ENCODE data around the gene PIAS1. TPM values are rescaled to one million over a fixed set of nuclear protein-coding genes. Genes with fewer than 3 reads are reported as not detected.
A peak's percentile ranks its signal among the peaks of the same experiment; 100 is the strongest.

PIAS1 gene
- total RNA-seq, 1 donor from 2014 or later: 56.3 TPM

- Mint-ChIP-seq H3K27me3 (no peaks in the 10 kb centered on the region), H3K4me3 (no peak overlapping the region), H3K27ac (no peak overlapping the region), H3K36me3 (ENCODE audit: low read depth) (peaks cover 13% of the 10 kb centered on the region), H3K4me1 (peaks cover 34% of the 10 kb centered on the region), H3K9me3 (no peaks in the 10 kb centered on the region)
- ATAC-seq (ENCODE audit: low read depth) (no peak), DNase-seq (no peak)
- TF ChIP-seq, protein P1, sequence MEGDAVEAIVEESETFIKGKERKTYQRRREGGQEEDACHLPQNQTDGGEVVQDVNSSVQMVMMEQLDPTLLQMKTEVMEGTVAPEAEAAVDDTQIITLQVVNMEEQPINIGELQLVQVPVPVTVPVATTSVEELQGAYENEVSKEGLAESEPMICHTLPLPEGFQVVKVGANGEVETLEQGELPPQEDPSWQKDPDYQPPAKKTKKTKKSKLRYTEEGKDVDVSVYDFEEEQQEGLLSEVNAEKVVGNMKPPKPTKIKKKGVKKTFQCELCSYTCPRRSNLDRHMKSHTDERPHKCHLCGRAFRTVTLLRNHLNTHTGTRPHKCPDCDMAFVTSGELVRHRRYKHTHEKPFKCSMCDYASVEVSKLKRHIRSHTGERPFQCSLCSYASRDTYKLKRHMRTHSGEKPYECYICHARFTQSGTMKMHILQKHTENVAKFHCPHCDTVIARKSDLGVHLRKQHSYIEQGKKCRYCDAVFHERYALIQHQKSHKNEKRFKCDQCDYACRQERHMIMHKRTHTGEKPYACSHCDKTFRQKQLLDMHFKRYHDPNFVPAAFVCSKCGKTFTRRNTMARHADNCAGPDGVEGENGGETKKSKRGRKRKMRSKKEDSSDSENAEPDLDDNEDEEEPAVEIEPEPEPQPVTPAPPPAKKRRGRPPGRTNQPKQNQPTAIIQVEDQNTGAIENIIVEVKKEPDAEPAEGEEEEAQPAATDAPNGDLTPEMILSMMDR (IDR thresholded peaks at IDR 0.05): no peak
- intact Hi-C loops (cut with micrococcal nuclease): loop anchor here (1.0 kb wide), 2 partner anchors 20 to 369 kb away; partner anchors contain the start of genes CLN6 and RNU6-1
- ChIA-PET POLR2A (interaction anchor here (1.3 kb wide), 1 partner anchor 21 kb away, joined by 3 read pairs; no protein-coding TSS in a partner anchor), CTCF (no interaction called here)
Measured at GRCh38 chr15:68209272-68209671, 155.2 kb downstream of the PIAS1 start.

- TF ChIP-seq, protein P1 (IDR thresholded peaks at IDR 0.05): no peak
- intact Hi-C loops (cut with micrococcal nuclease): loop anchor here (1.0 kb wide), 3 partner anchors 19 to 370 kb away; partner anchors contain the start of genes CLN6 and RNU6-1
Measured at GRCh38 chr15:68209735-68210408, 155.8 kb downstream of the PIAS1 start.

DNA sequence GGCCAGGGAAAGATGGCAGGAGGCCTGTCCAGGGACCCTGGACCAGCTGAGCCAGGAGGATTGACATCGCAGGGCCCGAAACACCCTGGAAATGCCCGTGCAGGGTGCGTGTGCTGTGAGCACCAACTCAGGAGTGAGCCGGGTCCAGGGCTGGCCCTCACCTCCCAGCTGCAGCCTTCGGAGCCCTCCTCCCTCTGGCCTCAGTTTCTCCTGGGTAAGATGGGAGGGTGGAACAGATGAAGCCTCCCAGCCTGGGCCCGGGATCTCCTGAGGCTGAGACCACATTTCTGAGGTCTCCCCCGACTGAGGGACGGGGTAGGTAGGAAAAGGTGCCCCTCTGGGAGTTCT, 156.3 kb downstream of the PIAS1 start:
- ChIA-PET POLR2A (interaction anchor here (1.3 to 1.4 kb wide), 2 partner anchors 20 to 156 kb away, joined by 3 to 5 read pairs; partner anchors contain the start of gene PIAS1), CTCF (interaction anchor here (0.7 to 1.4 kb wide), 3 partner anchors 10 to 1086 kb away, joined by 3 to 5 read pairs (median 4); no protein-coding TSS in a partner anchor)
- Mint-ChIP-seq H3K27ac (no peak overlapping the region), H3K9me3 (no peaks in the 10 kb centered on the region), H3K4me1 (peaks cover 34% of the 10 kb centered on the region), H3K4me3 (no peak overlapping the region), H3K27me3 (no peaks in the 10 kb centered on the region), H3K36me3 (ENCODE audit: low read depth) (peaks cover 13% of the 10 kb centered on the region)
- intact Hi-C loops (cut with micrococcal nuclease): loop anchor here (1.0 kb wide), 1 partner anchor 347 kb away; no protein-coding TSS in a partner anchor
- TF ChIP-seq, protein P1 (IDR thresholded peaks at IDR 0.05): no peak
- ATAC-seq (ENCODE audit: low read depth) (no peak), DNase-seq (no peak)

More at GRCh38 chr15:68209735-68210408, 155.8 kb downstream of the PIAS1 start:
- H3K36me3 Mint-ChIP-seq (ENCODE audit: low read depth): peaks cover 13% of the 10 kb centered on the region
- peak overlapping the region; percentile 56 for H3K27ac Mint-ChIP-seq
- H3K4me3 Mint-ChIP-seq: peak overlapping the region; percentile 46
- ATAC-seq (ENCODE audit: low read depth) (peak; percentile 81), DNase-seq (no peak)
- H3K4me1 Mint-ChIP-seq: peaks cover 34% of the 10 kb centered on the region
- ChIA-PET POLR2A (interaction anchor here (1.3 to 1.4 kb wide), 2 partner anchors 21 to 156 kb away, joined by 3 to 5 read pairs; partner anchors contain the start of gene PIAS1), CTCF (interaction anchor here (0.7 to 1.4 kb wide), 3 partner anchors 10 to 1085 kb away, joined by 3 to 5 read pairs (median 4); no protein-coding TSS in a partner anchor)
- no peaks in the 10 kb centered on the region for H3K9me3 Mint-ChIP-seq
- H3K27me3 Mint-ChIP-seq: no peaks in the 10 kb centered on the region

GRCh38 chr15:68210821-68211655, 156.9 kb downstream of the PIAS1 start:
- Mint-ChIP-seq H3K27me3 (no peaks in the 10 kb centered on the region), H3K36me3 (ENCODE audit: low read depth) (peaks cover 14% of the 10 kb centered on the region), H3K4me1 (peaks cover 32% of the 10 kb centered on the region), H3K9me3 (no peaks in the 10 kb centered on the region), H3K4me3 (no peak overlapping the region), H3K27ac (no peak overlapping the region)
- intact Hi-C loops (cut with micrococcal nuclease): loop anchor here (1.0 kb wide), 1 partner anchor 348 kb away; no protein-coding TSS in a partner anchor
- DNase-seq: peak; percentile 49
- TF ChIP-seq, protein P1 (IDR thresholded peaks at IDR 0.05): no peak
- ChIA-PET POLR2A (interaction anchor here (0.5 to 1.4 kb wide), 3 partner anchors 13 to 157 kb away, joined by 3 to 12 read pairs (median 5); partner anchors contain the start of gene PIAS1), CTCF (interaction anchor here (0.7 to 1.4 kb wide), 3 partner anchors 9 to 1087 kb away, joined by 3 to 5 read pairs (median 4); no protein-coding TSS in a partner anchor)
- peak; percentile 49 for ATAC-seq (ENCODE audit: low read depth)

Data from activated B cell treated with CpG ODN at 0.5 μM for 24 hours (primary cell).